ENCODE results near the gene ZSWIM5. TPM values are rescaled to one million over a fixed set of nuclear protein-coding genes. Genes with fewer than 3 reads are reported as not detected.
"Not testable (repeated sequence)": the region's sequence is repeated elsewhere in the genome, so short reads cannot be mapped to it uniquely, and the experiment has no call there.

ZSWIM5 gene
- total RNA-seq, 1 donor from 2014 or later: 2.7 TPM

DNA sequence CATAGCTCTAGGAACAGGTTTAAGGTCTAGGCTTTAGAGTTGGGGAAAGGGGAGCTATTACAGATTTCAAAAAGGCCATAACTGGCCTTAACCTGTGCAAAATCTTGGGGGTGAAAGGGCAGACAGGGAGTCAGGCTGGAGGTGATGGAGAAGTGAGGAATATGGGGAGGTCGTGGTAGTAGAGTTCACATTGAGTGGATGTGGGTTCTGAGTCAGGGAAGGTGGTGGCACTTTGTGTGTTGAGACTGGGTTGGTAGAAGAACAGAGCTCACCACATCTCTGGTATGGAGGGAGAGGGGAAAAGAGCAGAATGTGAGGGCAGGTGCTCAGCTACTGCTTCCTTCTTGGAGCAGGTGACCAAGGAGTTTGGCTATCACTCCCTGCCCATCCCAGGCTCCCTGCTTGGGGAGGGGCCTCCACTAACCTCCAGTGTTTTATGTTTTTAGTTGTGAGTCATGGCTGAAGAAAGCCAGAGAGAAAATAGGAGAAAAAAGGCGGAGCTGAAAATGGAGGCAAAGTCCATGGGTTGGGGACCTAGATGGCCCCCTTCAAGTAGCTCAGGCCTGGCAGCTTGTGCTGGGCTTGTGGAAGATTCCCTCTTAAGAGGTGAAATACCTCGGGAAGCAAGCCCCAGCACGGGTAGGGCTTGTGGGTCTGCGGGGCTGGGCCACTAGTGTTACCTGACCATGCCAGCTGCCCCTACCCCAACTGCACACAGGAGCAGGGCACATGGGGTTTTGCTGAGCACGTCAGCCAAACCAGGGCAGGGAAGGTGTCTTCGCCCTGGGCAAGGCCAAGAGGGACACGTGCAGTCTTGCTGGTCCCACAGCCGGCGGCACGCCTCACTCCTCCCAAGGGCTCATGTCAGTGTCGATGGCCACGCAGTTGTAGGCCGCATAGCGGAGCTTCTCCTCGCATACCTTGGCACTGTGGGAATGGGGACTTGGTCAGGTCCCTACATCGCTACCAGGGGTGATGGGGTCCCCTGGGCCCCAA lies 203.5 kb downstream of the ZSWIM5 start:
- no peak overlapping the region for H3K27ac ChIP-seq
- peaks cover 0 to 49% of the 10 kb centered on the region in 2 donors for H3K36me3 ChIP-seq
- no peaks in the 10 kb centered on the region for H3K4me1 ChIP-seq
- no peaks in the 10 kb centered on the region for H3K27me3 ChIP-seq
- H3K9me3 ChIP-seq: no peaks in the 10 kb centered on the region
- DNase-seq (ENCODE audit: extremely low spot score in 2 of 2): no peak
- TF ChIP-seq POLR2A (IDR thresholded peaks at IDR 0.05): no peak
- no peak for TF ChIP-seq CTCF (IDR thresholded peaks at IDR 0.05)
- no peak for TF ChIP-seq POLR2AphosphoS5 (IDR thresholded peaks at IDR 0.05; ENCODE audit: insufficient read depth in 1 of 2, low read depth in 1 of 2)
- no peak overlapping the region for H3K4me3 ChIP-seq
- intact Hi-C loops (cut with DNase I): loop anchor here (10.0 kb wide), 1 partner anchor 168 kb away; no protein-coding TSS in a partner anchor

DNA sequence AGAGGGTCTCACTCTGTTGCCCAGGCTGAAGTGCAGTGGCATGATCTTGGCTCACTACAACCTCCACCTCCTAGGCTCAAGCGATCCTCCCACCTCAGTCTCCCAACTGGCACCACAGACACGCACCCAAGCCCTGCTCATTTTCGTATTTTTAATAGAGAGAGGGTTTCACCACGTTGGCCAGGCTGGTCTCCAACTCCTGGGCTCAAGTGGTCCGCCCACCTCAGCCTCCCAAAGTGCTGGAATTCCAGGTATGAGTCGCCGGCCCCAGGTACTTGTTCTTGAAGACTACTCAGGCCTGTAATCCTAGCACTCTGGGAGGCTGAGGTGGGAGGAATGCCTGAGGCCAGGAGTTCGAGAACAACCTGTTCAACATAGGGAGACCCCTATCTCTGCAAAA lies 204.8 kb downstream of the ZSWIM5 start:
- intact Hi-C loops (cut with DNase I): loop anchor here (10.0 kb wide), 1 partner anchor 167 kb away; no protein-coding TSS in a partner anchor
- not testable (repeated sequence) for H3K27ac ChIP-seq; DNase-seq (ENCODE audit: extremely low spot score in 2 of 2); H3K9me3 ChIP-seq; H3K27me3 ChIP-seq; H3K4me3 ChIP-seq; H3K4me1 ChIP-seq
- peaks cover 0 to 35% of the 10 kb centered on the region in 2 donors for H3K36me3 ChIP-seq

DNA sequence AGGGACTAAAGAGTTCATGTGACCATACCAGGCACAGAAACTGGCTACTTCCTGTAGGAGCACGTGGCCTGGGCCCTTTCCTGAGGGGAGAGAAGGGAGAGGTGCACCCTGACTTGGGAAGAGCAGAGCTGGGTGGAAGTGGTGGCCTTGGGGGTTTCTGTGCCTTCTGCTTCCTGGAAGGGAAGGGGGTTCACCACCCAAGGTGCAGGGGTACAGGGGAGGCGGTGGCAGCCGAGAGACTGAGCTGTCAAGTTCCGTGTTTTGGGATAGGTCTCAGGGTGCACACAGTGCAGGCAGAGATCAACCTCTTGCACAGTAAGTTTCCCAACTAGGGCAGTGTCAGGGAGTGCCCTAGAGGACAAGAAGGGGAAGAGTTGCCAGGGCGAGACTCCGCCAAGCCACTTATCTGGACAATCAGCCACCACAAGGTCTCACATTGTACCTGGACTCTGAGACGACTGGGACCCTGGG lies 205.4 kb downstream of the ZSWIM5 start:
- intact Hi-C loops (cut with DNase I): loop anchor here (10.0 kb wide), 1 partner anchor 166 kb away; no protein-coding TSS in a partner anchor
- no peak for DNase-seq (ENCODE audit: extremely low spot score in 2 of 2)

GRCh38 chr1:44999232-44999631 lies 207.2 kb downstream of the ZSWIM5 start:
- TF ChIP-seq CTCF (IDR thresholded peaks at IDR 0.05): no peak
- TF ChIP-seq POLR2AphosphoS5 (IDR thresholded peaks at IDR 0.05; ENCODE audit: insufficient read depth in 1 of 2, low read depth in 1 of 2): no peak
- no peak for TF ChIP-seq POLR2A (IDR thresholded peaks at IDR 0.05)
- peaks cover 0 to 12% of the 10 kb centered on the region in 2 donors for H3K36me3 ChIP-seq
- H3K4me3 ChIP-seq: no peak overlapping the region
- intact Hi-C loops (cut with DNase I): no loop called here
- H3K27me3 ChIP-seq: no peaks in the 10 kb centered on the region
- no peaks in the 10 kb centered on the region for H3K4me1 ChIP-seq
- H3K9me3 ChIP-seq: no peaks in the 10 kb centered on the region
- no peak for DNase-seq (ENCODE audit: extremely low spot score in 2 of 2)
- no peak overlapping the region for H3K27ac ChIP-seq

More for the DNA sequence above, 205.4 kb downstream of the ZSWIM5 start:
- no peak overlapping the region for H3K27ac ChIP-seq
- no peak overlapping the region for H3K4me3 ChIP-seq
- no peaks in the 10 kb centered on the region for H3K9me3 ChIP-seq
- no peaks in the 10 kb centered on the region for H3K4me1 ChIP-seq
- H3K36me3 ChIP-seq: peaks cover 0 to 30% of the 10 kb centered on the region in 2 donors
- TF ChIP-seq POLR2A (IDR thresholded peaks at IDR 0.05) (no peak), CTCF (IDR thresholded peaks at IDR 0.05) (no peak), POLR2AphosphoS5 (IDR thresholded peaks at IDR 0.05; ENCODE audit: insufficient read depth in 1 of 2, low read depth in 1 of 2) (no peak)
- H3K27me3 ChIP-seq: no peaks in the 10 kb centered on the region

GRCh38 chr1:44995467-44996238 lies 210.8 kb downstream of the ZSWIM5 start:
- TF ChIP-seq POLR2A (IDR thresholded peaks at IDR 0.05) (no peak), CTCF (IDR thresholded peaks at IDR 0.05) (no peak), POLR2AphosphoS5 (IDR thresholded peaks at IDR 0.05; ENCODE audit: insufficient read depth in 1 of 2, low read depth in 1 of 2) (no peak)
- no peak overlapping the region for H3K4me3 ChIP-seq
- no peak for DNase-seq (ENCODE audit: extremely low spot score in 2 of 2)
- H3K4me1 ChIP-seq: no peaks in the 10 kb centered on the region
- H3K27ac ChIP-seq: no peak overlapping the region
- intact Hi-C loops (cut with DNase I): no loop called here
- no peaks in the 10 kb centered on the region for H3K27me3 ChIP-seq
- H3K36me3 ChIP-seq: no peaks in the 10 kb centered on the region
- H3K9me3 ChIP-seq: no peaks in the 10 kb centered on the region
